Measurements from ENCODE around the gene LRCH4. TPM values are rescaled to one million over a fixed set of nuclear protein-coding genes. Genes with fewer than 3 reads are reported as not detected.

The LRCH4 gene
- total RNA-seq, 2 experiments from 2014 or later, result 77.7 to 78.7 TPM

DNA sequence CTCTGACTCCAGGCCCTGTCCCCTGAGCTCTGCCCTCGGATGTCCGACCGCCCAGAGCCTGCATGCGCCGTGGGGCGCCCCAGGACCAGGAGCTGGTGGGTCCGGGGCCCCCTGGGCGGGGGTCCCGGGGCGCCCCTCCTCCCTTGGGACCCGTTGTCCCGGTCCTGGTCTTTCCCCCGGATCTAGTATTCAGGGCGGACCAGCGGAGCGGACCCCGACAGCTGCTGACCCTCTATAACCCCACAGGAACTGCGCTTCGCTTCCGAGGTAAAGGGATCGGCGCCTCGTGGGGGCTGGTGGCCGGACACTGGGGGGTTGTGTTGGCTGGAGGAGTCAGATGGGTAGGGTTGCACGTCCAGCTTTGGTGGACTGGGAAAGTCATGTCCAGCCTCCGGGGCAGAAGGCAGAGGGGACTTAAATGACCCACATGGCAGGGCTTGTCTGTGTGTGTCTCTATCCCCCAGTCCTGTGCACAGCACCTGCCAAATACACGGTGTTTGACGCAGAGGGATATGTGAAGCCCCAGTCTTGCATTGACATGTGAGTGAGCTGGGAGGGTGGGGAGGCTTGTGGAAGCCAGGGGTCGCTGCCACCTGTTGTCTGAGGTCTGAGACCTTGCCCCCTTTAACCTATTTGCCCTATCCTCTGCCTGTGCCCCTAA lies 26.9 kb upstream of the LRCH4 start:
- ATAC-seq, result no peak
- intact Hi-C loops (cut with micrococcal nuclease), result no loop called here

DNA sequence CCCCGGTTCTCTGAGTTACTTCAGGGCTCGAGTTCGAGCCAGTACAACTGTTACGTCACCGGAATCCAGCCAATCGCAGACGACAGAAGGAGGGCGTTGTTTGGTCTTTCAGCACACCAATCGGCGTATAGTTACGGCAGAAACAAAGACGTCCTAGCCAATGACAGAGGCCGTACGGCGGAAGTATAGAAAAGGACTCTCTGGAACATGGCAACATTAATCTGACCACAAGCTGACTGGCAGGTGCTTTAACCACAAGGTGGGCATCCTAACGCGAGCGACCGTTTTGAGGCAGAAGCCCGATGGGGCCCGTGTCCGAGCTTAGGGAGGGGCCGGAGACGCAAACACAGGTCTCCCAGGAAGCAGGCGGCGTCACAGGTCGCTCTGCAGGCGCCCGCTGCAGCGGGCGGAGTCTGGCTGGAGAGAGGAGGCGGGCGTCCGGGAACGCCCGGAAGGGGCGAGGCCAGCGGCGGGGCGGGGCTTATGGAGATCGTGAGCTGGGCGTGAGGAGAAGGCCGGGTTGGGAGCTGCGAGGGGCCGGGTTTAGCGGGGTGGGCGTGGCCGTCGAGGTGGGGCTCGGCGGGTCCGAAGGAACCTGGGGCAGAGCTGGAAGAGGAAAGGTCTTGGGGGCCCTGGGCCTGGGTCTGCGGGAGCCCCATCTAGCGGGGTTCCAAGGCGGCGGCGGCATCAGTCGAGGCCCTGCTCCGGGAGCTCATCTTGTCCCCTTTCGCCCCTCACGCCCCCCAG lies 26.2 kb upstream of the LRCH4 start, which contains the start of gene MOSPD3:
MOSPD3 (plus strand) TSS at position 558 of the 747 bp plus-strand sequence. CDS start 252 bp downstream, outside the sequence.
- Mint-ChIP-seq H3K9me3 (no peaks in the 10 kb centered on the region), H3K27ac (peak within 1 kb of the TSS; percentile 100), H3K4me3 (peak within 1 kb of the TSS; percentile 88), H3K4me1 (ENCODE audit: low read depth) (peaks cover 9% of the 10 kb centered on the region), H3K36me3 (ENCODE audit: low read depth) (peaks cover 2% of the 10 kb centered on the region), H3K27me3 (no peaks in the 10 kb centered on the region)
- TF ChIP-seq, protein P1, sequence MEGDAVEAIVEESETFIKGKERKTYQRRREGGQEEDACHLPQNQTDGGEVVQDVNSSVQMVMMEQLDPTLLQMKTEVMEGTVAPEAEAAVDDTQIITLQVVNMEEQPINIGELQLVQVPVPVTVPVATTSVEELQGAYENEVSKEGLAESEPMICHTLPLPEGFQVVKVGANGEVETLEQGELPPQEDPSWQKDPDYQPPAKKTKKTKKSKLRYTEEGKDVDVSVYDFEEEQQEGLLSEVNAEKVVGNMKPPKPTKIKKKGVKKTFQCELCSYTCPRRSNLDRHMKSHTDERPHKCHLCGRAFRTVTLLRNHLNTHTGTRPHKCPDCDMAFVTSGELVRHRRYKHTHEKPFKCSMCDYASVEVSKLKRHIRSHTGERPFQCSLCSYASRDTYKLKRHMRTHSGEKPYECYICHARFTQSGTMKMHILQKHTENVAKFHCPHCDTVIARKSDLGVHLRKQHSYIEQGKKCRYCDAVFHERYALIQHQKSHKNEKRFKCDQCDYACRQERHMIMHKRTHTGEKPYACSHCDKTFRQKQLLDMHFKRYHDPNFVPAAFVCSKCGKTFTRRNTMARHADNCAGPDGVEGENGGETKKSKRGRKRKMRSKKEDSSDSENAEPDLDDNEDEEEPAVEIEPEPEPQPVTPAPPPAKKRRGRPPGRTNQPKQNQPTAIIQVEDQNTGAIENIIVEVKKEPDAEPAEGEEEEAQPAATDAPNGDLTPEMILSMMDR (IDR thresholded peaks at IDR 0.05), result no peak
- intact Hi-C loops (cut with micrococcal nuclease), result no loop called here
- peak; percentile 99 for DNase-seq
- ChIA-PET CTCF (interaction anchor here (0.8 to 4.9 kb wide), 18 partner anchors 9 to 240 kb away, joined by 3 to 36 read pairs (median 4); partner anchors contain the start of genes FBXO24, LRCH4, POP7 and SLC12A9), POLR2A (interaction anchor here (0.7 to 2.4 kb wide), 12 partner anchors 9 to 278 kb away, joined by 3 to 5 read pairs (median 4); partner anchors contain the start of genes FBXO24, LRCH4, MEPCE and UFSP1)
- peak; percentile 94 for ATAC-seq

More for the DNA sequence above, 26.9 kb upstream of the LRCH4 start:
- CTCF ChIA-PET, result interaction anchor here (0.8 to 4.9 kb wide), 19 partner anchors 8 to 239 kb away, joined by 3 to 36 read pairs (median 4); partner anchors contain the start of genes FBXO24, LRCH4, POP7 and SLC12A9
- TF ChIP-seq, protein P1 (IDR thresholded peaks at IDR 0.05), result no peak
- Mint-ChIP-seq H3K4me3 (peak overlapping the region; percentile 88), H3K36me3 (ENCODE audit: low read depth) (peaks cover 2% of the 10 kb centered on the region), H3K9me3 (no peaks in the 10 kb centered on the region), H3K4me1 (ENCODE audit: low read depth) (peaks cover 9% of the 10 kb centered on the region), H3K27me3 (no peaks in the 10 kb centered on the region), H3K27ac (no peak overlapping the region)
- DNase-seq, result peak; percentile 53
- POLR2A ChIA-PET, result interaction anchor here (0.8 to 2.4 kb wide), 13 partner anchors 9 to 598 kb away, joined by 3 to 5 read pairs (median 4); partner anchors contain the start of genes FBXO24, LRCH4, MEPCE and UFSP1

DNA sequence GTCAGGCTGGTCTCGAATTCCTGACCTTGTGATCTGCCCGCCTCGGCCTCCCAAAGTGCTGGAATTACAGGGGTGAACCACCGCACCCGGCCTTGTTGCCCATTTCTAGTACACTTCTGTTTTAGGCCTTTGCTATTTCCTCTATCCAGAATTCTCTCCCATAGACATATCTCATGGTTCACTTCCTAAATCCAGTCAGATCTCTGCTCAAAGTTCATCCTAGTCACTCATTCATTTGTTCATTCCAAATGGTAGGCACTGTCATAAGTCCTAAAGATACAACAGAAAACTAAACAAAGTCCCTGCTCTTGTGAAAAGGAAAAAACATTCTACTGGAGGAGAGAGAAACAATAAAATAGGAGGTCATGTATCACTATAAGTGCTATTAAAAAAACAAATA lies 24.0 kb upstream of the LRCH4 start:
- no peak for DNase-seq
- POLR2A ChIA-PET, result no interaction called here
- H3K4me3 Mint-ChIP-seq, result no peak overlapping the region

DNA sequence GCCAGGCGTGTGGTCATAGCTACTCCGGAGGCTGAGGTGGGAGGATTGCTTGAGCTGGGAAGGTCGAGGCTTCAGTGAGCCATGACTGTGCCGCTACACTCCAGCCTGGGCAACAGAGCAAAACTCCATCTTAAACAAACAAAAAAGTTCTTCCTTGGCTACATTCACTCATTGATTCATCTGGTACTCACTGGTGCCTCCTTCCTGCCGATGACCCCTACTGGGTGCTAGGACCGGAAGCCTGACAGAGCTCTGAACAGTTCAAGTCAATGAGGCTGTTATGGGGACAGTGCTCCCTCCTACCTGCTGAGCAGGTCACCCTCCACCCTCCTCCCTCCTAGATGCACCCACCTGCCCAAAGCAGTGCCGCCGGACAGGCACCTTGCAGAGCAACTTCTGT lies 21.2 kb upstream of the LRCH4 start:
- Mint-ChIP-seq H3K4me1 (ENCODE audit: low read depth) (peaks cover 21% of the 10 kb centered on the region), H3K36me3 (ENCODE audit: low read depth) (no peaks in the 10 kb centered on the region), H3K4me3 (no peak overlapping the region), H3K9me3 (no peaks in the 10 kb centered on the region), H3K27ac (no peak overlapping the region), H3K27me3 (peaks cover 3% of the 10 kb centered on the region)
- DNase-seq (no peak), ATAC-seq (no peak)
- CTCF ChIA-PET, result interaction anchor here (0.6 to 3.8 kb wide), 3 partner anchors 44 to 98 kb away, joined by 3 to 14 read pairs (median 13); partner anchors contain the start of gene POP7
- intact Hi-C loops (cut with micrococcal nuclease), result loop anchor here (10.0 kb wide), 1 partner anchor 68 kb away; the partner anchor contains the start of gene GNB2
- POLR2A ChIA-PET, result interaction anchor here (0.9 to 1.7 kb wide), 4 partner anchors 20 to 142 kb away, joined by 3 to 4 read pairs (median 3); partner anchors contain the start of genes FBXO24, LRCH4 and POP7
- TF ChIP-seq, protein P1 (IDR thresholded peaks at IDR 0.05), result no peak

More for the DNA sequence above, 24.0 kb upstream of the LRCH4 start:
- intact Hi-C loops (cut with micrococcal nuclease), result loop anchor here (10.0 kb wide), 1 partner anchor 65 kb away; the partner anchor contains the start of gene GNB2
- CTCF ChIA-PET, result interaction anchor here (4.9 kb wide), 1 partner anchor 81 kb away, joined by 36 read pairs; no protein-coding TSS in a partner anchor
- H3K4me1 Mint-ChIP-seq (ENCODE audit: low read depth), result peaks cover 19% of the 10 kb centered on the region
- H3K27ac Mint-ChIP-seq, result no peak overlapping the region
- H3K9me3 Mint-ChIP-seq, result no peaks in the 10 kb centered on the region
- TF ChIP-seq, protein P1 (IDR thresholded peaks at IDR 0.05), result no peak
- peaks cover 3% of the 10 kb centered on the region for H3K27me3 Mint-ChIP-seq
- H3K36me3 Mint-ChIP-seq (ENCODE audit: low read depth), result peaks cover 2% of the 10 kb centered on the region
- no peak for ATAC-seq

Measured in activated CD8-positive, alpha-beta T cell treated with anti-CD3 and anti-CD28 coated beads for 36 hours (primary cell).